22Rv1 (cell line): ENCODE measurements around the gene EPAS1.

Source experiments
- ZFX ChIP-seq: fragments of 450-650 bp; IDR thresholded peaks from 2 replicates; pipeline ENCODE4 v1.6.1; 2017; ENCODE audit warnings: antibody characterized with exemption, borderline replicate concordance
- TF ChIP-seq, protein P1 (sequence below): fragments of 450-650 bp; IDR thresholded peaks from 2 replicates; pipeline ENCODE4 v1.5.1; 2017; ENCODE audit warnings: mild to moderate bottlenecking

DNA sequence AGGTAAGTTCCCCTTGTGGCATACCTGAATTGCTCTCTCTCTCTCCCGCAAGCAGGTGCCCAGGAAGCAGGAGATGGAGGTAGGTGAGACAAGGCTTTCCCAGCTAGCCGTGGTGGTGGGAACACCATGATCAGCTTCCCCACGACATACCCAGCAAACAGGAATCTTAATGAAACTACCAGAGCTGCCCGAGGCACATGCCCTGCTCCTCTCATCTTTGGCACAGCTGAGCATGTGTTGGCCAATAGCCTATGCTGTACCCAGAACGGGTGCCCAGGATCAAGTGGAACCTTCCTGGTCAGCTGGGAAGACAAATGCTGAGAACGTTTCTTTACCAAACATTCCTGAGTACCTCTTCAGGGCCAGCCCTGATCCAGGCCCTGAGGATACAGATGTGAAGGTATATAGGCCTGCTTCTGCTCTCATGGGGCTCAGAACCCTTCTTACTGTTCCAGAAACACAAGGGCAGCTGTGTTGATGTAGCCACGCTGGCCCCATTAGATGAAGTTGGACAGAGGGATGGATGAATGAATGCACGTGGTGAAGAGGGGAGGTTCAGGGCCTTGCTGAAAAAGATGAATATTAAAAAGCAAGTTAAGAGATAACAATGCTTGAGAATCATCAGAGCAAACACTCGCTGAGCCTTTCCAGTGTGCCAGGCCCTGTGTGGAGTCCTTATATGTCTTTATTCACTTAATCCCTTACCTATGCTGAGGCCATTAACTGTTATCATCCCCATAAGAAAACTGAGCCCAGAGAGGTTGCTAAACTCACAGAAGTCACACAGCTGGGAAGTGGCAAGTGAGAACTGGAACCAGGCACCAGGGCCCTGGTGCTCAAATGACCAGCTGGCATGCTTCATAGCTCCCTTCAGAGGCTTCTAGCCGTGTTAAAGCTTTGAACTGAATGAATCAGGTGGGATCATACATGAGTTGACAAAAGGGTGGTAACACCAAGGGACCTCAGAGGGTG lies 113.4 kb downstream of the EPAS1 start:
- TF ChIP-seq, protein P1, sequence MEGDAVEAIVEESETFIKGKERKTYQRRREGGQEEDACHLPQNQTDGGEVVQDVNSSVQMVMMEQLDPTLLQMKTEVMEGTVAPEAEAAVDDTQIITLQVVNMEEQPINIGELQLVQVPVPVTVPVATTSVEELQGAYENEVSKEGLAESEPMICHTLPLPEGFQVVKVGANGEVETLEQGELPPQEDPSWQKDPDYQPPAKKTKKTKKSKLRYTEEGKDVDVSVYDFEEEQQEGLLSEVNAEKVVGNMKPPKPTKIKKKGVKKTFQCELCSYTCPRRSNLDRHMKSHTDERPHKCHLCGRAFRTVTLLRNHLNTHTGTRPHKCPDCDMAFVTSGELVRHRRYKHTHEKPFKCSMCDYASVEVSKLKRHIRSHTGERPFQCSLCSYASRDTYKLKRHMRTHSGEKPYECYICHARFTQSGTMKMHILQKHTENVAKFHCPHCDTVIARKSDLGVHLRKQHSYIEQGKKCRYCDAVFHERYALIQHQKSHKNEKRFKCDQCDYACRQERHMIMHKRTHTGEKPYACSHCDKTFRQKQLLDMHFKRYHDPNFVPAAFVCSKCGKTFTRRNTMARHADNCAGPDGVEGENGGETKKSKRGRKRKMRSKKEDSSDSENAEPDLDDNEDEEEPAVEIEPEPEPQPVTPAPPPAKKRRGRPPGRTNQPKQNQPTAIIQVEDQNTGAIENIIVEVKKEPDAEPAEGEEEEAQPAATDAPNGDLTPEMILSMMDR: no peak
- TF ChIP-seq ZFX: no peak
